B cell (primary cell): Measurements from ENCODE around the gene PSMG1. TPM values are rescaled to one million over a fixed set of nuclear protein-coding genes. Genes with fewer than 3 reads are reported as not detected.

Source experiments
- ATAC-seq: fragments of 200-7000 bp; cut with Tn5 transposase; one replicate; pipeline ENCODE4 v1.10.0; 2021; ENCODE audit warnings: low read depth, mild to moderate bottlenecking, moderate number of reproducible peaks, moderate library complexity
- CTCF ChIA-PET: fragments of 350-600 bp; sonication (Branson Sonifier 250); formaldehyde crosslinking; loops from one replicate; lab custom pipeline; 2021; ENCODE audit warnings: antibody characterized with exemption, inconsistent platforms; lab: Charles Lee
- POLR2A ChIA-PET: fragments of 350-600 bp; sonication (Branson Sonifier 250); formaldehyde crosslinking; loops from one replicate; lab custom pipeline; 2021; ENCODE audit warnings: antibody characterized with exemption; lab: Charles Lee
- DNase-seq: peaks from one replicate; pipeline ENCODE4 v3.0.0; 2013
- H2AFZ ChIP-seq: 2 replicates; pipeline ENCODE4 v1.6.1; 2012; ENCODE audit warnings: mild to moderate bottlenecking, low read depth, low read length; ENCODE audit not compliant: insufficient read depth, poor library complexity, severe bottlenecking
- H3K27ac ChIP-seq, 2 donors: 1 replicate in 1 of 2; 2 replicates in 1 of 2; pipeline ENCODE4 v1.5.1; 2012 to 2013; ENCODE audit warnings: low read length in 2 of 2, mild to moderate bottlenecking in 2 of 2, moderate library complexity in 1 of 2
- H3K27me3 ChIP-seq, 4 experiments: fragments of 200-600 bp in 1 of 4; sonication (generic) in 1 of 4; replicated peaks in 1 of 4; 1 replicate in 2 of 4; 2 replicates in 2 of 4; pipeline versions ENCODE4 v1.6.1 to v1.7.0; 2013 to 2016; ENCODE audit warnings: low read length in 3 of 4, mild to moderate bottlenecking in 2 of 4, mixed read lengths in 1 of 4, moderate library complexity in 1 of 4; ENCODE audit not compliant: insufficient read depth in 4 of 4, control insufficient read depth in 3 of 4; ENCODE audit errors: control extremely low read depth in 1 of 4
- H3K36me3 ChIP-seq, 2 experiments: replicated peaks in 1 of 2; 1 replicate in 1 of 2; 2 replicates in 1 of 2; pipeline versions ENCODE4 v1.6.1 to v1.7.1; 2013; ENCODE audit warnings: low read length in 1 of 2; ENCODE audit not compliant: insufficient read depth in 2 of 2, control insufficient read depth in 1 of 2; ENCODE audit errors: control extremely low read depth in 1 of 2, extremely low read depth in 1 of 2
- H3K4me1 ChIP-seq, 2 donors: fragments of 200-600 bp in 1 of 2; sonication (generic) in 1 of 2; 1 replicate in 1 of 2; 2 replicates in 1 of 2; pipeline versions ENCODE4 v1.5.1 to v1.6.1; 2013 to 2017; ENCODE audit warnings: low read length in 2 of 2; ENCODE audit not compliant: control insufficient read depth in 2 of 2, insufficient read depth in 2 of 2
- H3K4me2 ChIP-seq: replicated peaks from 2 replicates; pipeline ENCODE3; 2012; ENCODE audit warnings: mild to moderate bottlenecking, low read depth, low read length; ENCODE audit not compliant: poor library complexity, severe bottlenecking
- H3K4me3 ChIP-seq, 5 experiments: fragments of 200-600 bp in 1 of 5; sonication (generic) in 1 of 5; 1 replicate in 3 of 5; 2 replicates in 2 of 5; pipeline versions ENCODE4 v1.5.1 to v1.7.0; 2011 to 2016; ENCODE audit warnings: low read length in 4 of 5, mild to moderate bottlenecking in 4 of 5, low read depth in 2 of 5, control low read depth in 1 of 5, moderate library complexity in 1 of 5; ENCODE audit not compliant: insufficient read depth in 1 of 5; ENCODE audit errors: control extremely low read depth in 1 of 5, extremely low read depth in 1 of 5
- H3K79me2 ChIP-seq: fragments of 200-600 bp; sonication (generic); one replicate; pipeline ENCODE4 v1.6.0; 2016; ENCODE audit warnings: low read length; ENCODE audit not compliant: control insufficient read depth, insufficient read depth
- H3K9ac ChIP-seq: fragments of 200-600 bp; sonication (generic); 2 replicates; pipeline ENCODE4 v1.6.1; 2017; ENCODE audit warnings: mild to moderate bottlenecking, low read length, moderate library complexity
- H3K9me3 ChIP-seq, 3 donors: one replicate each; pipeline versions ENCODE4 v1.6.1 to v1.7.1; 2013; ENCODE audit warnings: low read length in 2 of 3; ENCODE audit not compliant: control insufficient read depth in 2 of 3, insufficient read depth in 1 of 3; ENCODE audit errors: control extremely low read depth in 1 of 3
- H4K20me1 ChIP-seq: 2 replicates; pipeline ENCODE4 v1.6.0; 2012; ENCODE audit warnings: mild to moderate bottlenecking, low read length; ENCODE audit not compliant: insufficient read depth, control insufficient read depth, poor library complexity, severe bottlenecking
- H3K27ac Mint-ChIP-seq: one replicate; pipeline ENCODE4 v1.8.0; 2021; ENCODE audit warnings: mixed read lengths
- H3K27me3 Mint-ChIP-seq: one replicate; pipeline ENCODE4 v1.8.0; 2021; ENCODE audit warnings: mixed read lengths
- H3K4me1 Mint-ChIP-seq: one replicate; pipeline ENCODE4 v1.8.0; 2021; ENCODE audit warnings: mixed read lengths
- H3K4me3 Mint-ChIP-seq: one replicate; pipeline ENCODE4 v1.8.0; 2021; ENCODE audit warnings: mixed read lengths
- H3K9me3 Mint-ChIP-seq: one replicate; pipeline ENCODE4 v1.8.0; 2022; ENCODE audit warnings: mixed read lengths; ENCODE audit not compliant: insufficient read depth
- EZH2 ChIP-seq: IDR thresholded peaks from 2 replicates; pipeline ENCODE4 v1.6.1; 2012; ENCODE audit warnings: borderline replicate concordance, low read depth, mild to moderate bottlenecking, moderate library complexity, low read length; ENCODE audit not compliant: insufficient read depth, poor library complexity, severe bottlenecking
- WGBS: methylation state at CpG from one replicate; pipeline ENCODE4 v1.1.5; 2013; ENCODE audit warnings: missing lambda C conversion rate; ENCODE audit not compliant: insufficient coverage; 5-methylcytosine and 5-hydroxymethylcytosine counted together
- intact Hi-C: fragments of 100-400 bp; cut with micrococcal nuclease; formaldehyde crosslinking; loops from one replicate; pipeline ENCODE4 v1.10.0; 2022
- polyA plus RNA-seq: library from polyadenylated mRNA; depleted of rRNA; stranded (reverse); fragments of >200 nt; gene quantifications from 2 replicates; pipeline ENCODE4 v1.2.3, GENCODE V29; 2012
- total RNA-seq, 2 donors: library from RNA; stranded (reverse); fragments of 120-200 nt in 1 of 2; gene quantifications; 1 replicate in 1 of 2; 2 replicates in 1 of 2; pipeline versions ENCODE4 v1.2.3 to v1.2.4, GENCODE V29; 2013 to 2022
- TF ChIP-seq, protein P1 (sequence below): fragments of 200-600 bp; IDR thresholded peaks from one replicate; pipeline ENCODE4 v1.8.0; 2022; ENCODE audit warnings: antibody characterized with exemption, mild to moderate bottlenecking

PSMG1 gene
- total and polyA plus RNA-seq, 2 donors (not counting 1 experiment from before 2014, with no cell fraction given), result 8.6 to 10.4 TPM

DNA sequence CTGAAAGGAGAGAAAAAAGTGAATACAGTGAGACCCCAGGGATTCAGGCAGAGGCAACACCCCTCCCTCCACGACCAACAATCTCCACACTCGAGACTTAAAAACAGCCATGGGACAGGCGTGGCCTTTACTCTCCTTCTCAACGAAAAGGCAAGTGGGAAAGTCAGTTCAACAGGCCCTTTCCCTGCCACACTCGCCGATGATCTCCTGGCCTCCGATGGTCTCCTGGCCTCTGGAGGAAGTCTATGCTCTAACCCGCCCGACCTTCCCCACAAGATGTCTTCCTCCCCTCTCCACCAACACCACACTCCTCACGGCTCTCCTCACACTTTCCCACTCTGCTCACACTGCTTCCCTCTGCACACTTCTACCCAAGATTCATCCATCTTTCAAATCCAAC lies 7.6 kb downstream of the PSMG1 start:
- H3K27ac ChIP-seq, result no peak overlapping the region
- Mint-ChIP-seq H3K27me3 (no peaks in the 10 kb centered on the region), H3K27ac (no peak overlapping the region), H3K4me3 (no peak overlapping the region), H3K4me1 (peaks cover 3% of the 10 kb centered on the region), H3K9me3 (no peaks in the 10 kb centered on the region)
- ATAC-seq (no peak), DNase-seq (no peak)
- H3K36me3 ChIP-seq, result peaks cover 9 to 15% of the 10 kb centered on the region in 2 experiments
- H3K4me1 ChIP-seq, result no peaks in the 10 kb centered on the region
- H3K27me3 ChIP-seq, result no peaks in the 10 kb centered on the region
- TF ChIP-seq EZH2, result no peak
- TF ChIP-seq, protein P1, sequence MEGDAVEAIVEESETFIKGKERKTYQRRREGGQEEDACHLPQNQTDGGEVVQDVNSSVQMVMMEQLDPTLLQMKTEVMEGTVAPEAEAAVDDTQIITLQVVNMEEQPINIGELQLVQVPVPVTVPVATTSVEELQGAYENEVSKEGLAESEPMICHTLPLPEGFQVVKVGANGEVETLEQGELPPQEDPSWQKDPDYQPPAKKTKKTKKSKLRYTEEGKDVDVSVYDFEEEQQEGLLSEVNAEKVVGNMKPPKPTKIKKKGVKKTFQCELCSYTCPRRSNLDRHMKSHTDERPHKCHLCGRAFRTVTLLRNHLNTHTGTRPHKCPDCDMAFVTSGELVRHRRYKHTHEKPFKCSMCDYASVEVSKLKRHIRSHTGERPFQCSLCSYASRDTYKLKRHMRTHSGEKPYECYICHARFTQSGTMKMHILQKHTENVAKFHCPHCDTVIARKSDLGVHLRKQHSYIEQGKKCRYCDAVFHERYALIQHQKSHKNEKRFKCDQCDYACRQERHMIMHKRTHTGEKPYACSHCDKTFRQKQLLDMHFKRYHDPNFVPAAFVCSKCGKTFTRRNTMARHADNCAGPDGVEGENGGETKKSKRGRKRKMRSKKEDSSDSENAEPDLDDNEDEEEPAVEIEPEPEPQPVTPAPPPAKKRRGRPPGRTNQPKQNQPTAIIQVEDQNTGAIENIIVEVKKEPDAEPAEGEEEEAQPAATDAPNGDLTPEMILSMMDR, result no peak
- 93% methylated on average over 10 of the region's 10 CpGs for WGBS
- no peak overlapping the region for H2AFZ ChIP-seq
- ChIA-PET POLR2A (no interaction called here), CTCF (interaction anchor here (2.6 kb wide), 2 partner anchors 8 to 442 kb away, joined by 6 to 22 read pairs; no protein-coding TSS in a partner anchor)
- no peak overlapping the region for H3K4me3 ChIP-seq
- no peaks in the 10 kb centered on the region for H3K9me3 ChIP-seq
- H4K20me1 ChIP-seq, result no peaks in the 10 kb centered on the region
- no peak overlapping the region for H3K4me2 ChIP-seq
- no peaks in the 10 kb centered on the region for H3K79me2 ChIP-seq
- intact Hi-C loops, result loop anchor here (1.0 kb wide), 1 partner anchor 441 kb away; no protein-coding TSS in a partner anchor
- no peak overlapping the region for H3K9ac ChIP-seq

DNA sequence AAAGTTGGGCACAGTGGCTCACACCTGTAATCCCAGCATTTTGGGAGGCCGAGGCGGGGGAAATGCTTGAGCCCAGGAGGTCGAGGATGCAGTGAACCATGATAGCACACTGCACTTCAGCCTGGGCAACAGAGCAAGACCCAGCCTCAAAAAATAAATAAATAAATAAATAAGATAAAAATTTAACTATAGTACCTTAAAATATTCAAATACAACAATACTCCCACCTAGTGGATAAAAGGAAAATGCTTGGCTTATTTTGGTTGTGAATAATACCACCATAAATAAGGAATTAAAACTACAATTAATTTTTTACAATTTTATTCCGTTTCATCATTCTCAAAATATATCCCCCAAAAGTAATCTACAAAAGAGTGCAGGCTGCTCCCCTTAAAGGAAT lies 8.1 kb downstream of the PSMG1 start:
- H3K4me1 ChIP-seq, result no peaks in the 10 kb centered on the region
- DNase-seq (peak; percentile 34), ATAC-seq (no peak)
- H3K4me1 Mint-ChIP-seq, result no peaks in the 10 kb centered on the region
- no peak overlapping the region for H2AFZ ChIP-seq
- H3K9ac ChIP-seq, result no peak overlapping the region
- H3K27me3 ChIP-seq, result no peaks in the 10 kb centered on the region
- no peaks in the 10 kb centered on the region for H3K9me3 Mint-ChIP-seq
- no CpG with 5 or more reads among the region's 4 CpGs for WGBS
- H3K4me2 ChIP-seq, result no peak overlapping the region
- no peaks in the 10 kb centered on the region for H4K20me1 ChIP-seq
- H3K79me2 ChIP-seq, result no peaks in the 10 kb centered on the region
- CTCF ChIA-PET, result interaction anchor here (0.9 to 1.5 kb wide), 5 partner anchors 8 to 443 kb away, joined by 3 to 5 read pairs (median 4); partner anchors contain the start of gene PSMG1
- H3K4me3 ChIP-seq, result no peak overlapping the region
- H3K4me3 Mint-ChIP-seq, result no peak overlapping the region
- peaks cover 9 to 15% of the 10 kb centered on the region in 2 experiments for H3K36me3 ChIP-seq
- H3K27ac ChIP-seq, result no peak overlapping the region
- intact Hi-C loops, result loop anchor here (1.0 kb wide), 1 partner anchor 441 kb away; no protein-coding TSS in a partner anchor
- no peak overlapping the region for H3K27ac Mint-ChIP-seq
- no peaks in the 10 kb centered on the region for H3K27me3 Mint-ChIP-seq
- H3K9me3 ChIP-seq, result no peaks in the 10 kb centered on the region
- TF ChIP-seq, protein P1, result peak; percentile 79
- TF ChIP-seq EZH2, result no peak
- POLR2A ChIA-PET, result no interaction called here
